GM21717 (cell line): ENCODE data around the gene ZFP3.
"Not testable (repeated sequence)": the region's sequence is repeated elsewhere in the genome, so short reads cannot be mapped to it uniquely, and the experiment has no call there.

Source experiments
- ATAC-seq: cut with Tn5 transposase; IDR thresholded peaks from one replicate; pipeline ENCODE4 v1.9.1; 2021; ENCODE audit warnings: mild to moderate bottlenecking, moderate library complexity; ENCODE audit not compliant: unreplicated experiment

ZFP3 gene

DNA sequence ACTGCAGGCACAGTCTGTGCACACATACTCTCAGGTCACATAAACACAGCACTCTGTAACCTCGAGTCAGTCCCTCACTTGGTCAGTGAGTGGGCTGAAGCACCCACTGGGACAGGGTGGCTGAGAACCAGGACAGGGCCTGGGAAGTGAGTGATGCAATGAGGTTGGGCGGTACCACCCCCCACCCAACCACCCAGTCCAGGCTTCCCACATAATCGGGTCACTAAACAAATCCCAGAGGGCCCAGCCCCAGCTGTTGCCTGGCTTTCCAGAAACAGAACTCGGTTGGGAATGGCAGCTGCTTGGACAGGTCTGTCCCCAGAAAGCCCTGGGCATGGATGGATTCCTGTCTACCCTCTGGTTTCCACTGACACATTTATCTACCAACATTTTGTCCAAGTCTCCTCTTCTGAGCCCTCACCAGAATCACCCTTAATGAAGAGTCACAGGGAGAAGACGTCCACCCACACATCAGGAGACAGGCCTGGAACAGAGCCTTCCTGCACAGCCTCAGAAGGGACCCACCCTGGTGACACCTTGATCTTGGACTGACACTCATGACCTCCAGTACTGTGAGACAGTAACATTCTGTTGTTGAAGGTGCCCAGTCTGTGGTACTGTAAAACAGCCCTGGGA is 46.0 kb downstream of the ZFP3 start:
- not testable (repeated sequence) for ATAC-seq

GRCh38 chr17:5124896-5125295 is 46.6 kb downstream of the ZFP3 start:
- ATAC-seq = not testable (repeated sequence)

- ATAC-seq = no peak
Measured at GRCh38 chr17:5126719-5127488, 48.6 kb downstream of the ZFP3 start.

GRCh38 chr17:5127910-5128309 is 49.6 kb downstream of the ZFP3 start:
- ATAC-seq = no peak

- ATAC-seq = not testable (repeated sequence)
Measured at GRCh38 chr17:5128387-5128786, 50.1 kb downstream of the ZFP3 start.

DNA sequence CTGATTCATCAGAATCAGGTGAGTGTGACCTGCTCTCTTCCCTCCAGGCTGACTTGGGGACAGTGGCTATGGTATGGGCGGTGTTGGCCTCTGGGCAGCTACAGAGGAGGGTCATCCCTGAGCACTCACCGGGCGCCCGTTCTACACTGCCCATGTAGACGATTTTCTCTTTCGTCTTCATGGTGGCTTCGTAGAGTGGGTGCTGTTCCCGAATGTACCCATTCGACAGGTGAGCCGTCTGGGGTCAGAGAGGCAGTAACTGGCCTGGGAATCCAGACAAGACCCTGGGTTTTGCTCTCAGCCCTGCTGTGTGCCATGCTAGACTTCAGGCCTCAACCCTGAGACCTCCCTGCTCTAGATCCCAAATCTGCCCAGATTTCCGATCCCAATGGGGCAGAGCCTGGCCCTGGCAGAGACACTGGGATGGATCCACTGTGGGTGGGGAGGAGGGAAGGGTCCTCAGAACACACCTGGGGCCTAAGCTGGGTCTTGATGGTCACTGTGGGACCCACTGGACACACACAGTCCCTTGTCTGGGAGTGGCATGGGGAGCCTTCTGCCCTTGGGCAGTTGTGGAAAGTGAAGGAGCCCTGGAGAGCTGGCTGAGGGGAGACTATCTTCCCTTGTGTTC is 50.8 kb downstream of the ZFP3 start:
- ATAC-seq = no peak

DNA sequence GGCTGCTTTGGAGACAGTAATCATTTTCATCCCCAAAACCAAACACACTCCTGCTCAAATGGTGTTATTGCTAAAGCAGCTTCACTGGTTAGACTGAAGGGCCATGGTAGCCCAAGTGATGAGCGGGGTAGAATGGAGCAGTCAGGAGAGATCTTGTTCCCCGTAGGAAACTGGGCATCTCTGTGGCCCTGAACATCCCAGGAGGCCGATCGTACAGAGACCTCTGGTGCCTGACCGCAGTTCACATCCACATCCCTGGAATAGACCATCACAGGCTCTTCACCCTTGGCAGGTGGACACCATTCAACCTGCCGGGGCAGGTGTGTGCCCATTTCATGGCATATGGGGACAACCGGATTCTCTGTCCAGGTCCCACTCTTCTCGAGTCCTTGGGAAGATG is 51.5 kb downstream of the ZFP3 start:
- ATAC-seq = not testable (repeated sequence)

- not testable (repeated sequence) for ATAC-seq
Measured at GRCh38 chr17:5130261-5130660, 52.0 kb downstream of the ZFP3 start.

DNA sequence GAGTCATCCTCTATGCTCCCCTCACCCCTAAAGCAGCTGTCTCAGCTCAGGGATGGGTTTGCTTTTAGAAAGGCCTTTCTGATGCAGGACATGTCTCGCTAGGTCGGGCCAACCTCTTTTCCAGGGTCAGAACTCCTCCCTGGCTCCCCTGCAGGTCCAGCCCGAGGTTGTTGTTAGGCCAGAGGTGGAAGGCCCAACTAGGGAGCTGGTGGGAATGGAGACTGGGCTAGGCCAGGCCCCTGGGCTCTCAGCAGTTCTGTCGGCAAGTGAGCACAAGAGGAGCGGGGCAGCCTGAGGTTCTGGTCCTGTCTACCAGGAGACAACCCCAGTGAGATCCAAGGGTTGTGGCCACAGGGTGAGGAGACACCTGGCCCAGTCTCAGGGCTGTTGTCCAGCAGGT is 52.4 kb downstream of the ZFP3 start:
- not testable (repeated sequence) for ATAC-seq

- ATAC-seq = no peak
Measured at GRCh38 chr17:5131146-5131715, 53.0 kb downstream of the ZFP3 start.

DNA sequence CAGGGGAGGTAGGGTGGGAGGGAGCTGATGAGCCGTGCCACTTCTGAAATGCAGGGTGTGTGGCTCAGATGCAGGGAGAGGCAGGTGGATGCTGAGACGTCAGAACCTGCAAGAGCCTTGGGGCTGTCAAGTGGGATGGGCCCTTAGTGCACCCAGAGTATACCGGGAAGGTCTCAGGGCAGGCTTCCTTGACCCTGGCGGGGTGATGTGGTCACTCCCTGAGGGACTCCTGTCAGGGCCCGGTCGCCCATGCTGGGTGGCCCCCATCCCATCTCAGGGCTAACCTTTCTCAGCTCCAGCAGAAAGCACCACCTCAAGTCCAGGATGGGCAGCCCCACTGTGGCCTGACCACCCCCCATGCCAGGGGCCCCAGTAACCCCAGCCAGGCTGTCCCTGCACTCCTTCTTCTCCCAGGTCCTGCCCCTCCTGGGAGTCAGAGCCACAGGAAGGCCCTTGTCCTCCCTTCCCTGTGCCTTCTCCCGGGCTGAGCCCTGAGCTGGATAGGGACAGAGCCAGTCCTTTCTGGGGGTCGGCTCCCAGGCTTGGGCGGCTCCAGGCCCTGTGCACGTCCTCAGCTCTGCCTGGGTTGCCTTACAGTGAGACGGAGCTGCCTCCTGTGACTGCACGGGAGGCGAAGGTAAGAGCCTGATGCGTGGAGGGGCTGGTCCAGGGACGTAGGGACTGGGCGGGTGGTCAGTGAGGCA is 53.7 kb downstream of the ZFP3 start:
- not testable (repeated sequence) for ATAC-seq

DNA sequence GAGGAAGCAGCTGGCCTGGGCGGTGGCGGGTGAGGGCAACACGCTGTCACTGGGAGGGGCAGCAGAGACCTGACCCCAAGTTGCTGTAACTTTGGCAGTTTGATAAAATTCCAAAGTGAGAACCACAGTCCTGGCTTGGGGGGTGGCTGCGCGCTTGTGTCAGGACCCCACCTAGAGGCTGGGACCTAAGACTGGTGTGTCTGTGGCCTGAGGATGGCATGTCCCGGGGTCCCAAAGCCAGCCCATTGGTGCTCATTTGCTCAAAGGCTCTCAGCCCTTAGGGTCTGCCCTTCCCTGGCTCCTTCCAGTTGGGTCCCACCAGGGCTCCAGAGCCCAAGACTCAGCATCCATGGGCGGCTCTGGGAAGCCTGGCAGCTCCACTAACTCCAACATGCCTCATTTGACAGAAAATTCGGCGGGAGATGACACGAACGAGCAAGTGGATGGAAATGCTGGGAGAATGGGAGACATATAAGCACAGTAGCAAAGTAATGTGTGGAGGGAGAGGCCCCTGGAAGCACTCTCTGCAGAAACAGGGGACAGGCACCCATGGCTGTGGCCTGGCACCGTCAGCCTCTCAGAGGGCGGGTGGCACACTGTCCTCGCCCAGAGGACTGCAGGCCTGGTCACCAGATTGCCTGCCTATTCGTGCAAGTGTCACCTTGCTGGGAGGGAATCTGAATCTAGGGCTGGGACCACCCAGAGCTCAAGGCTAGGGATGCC is 54.4 kb downstream of the ZFP3 start:
- not testable (repeated sequence) for ATAC-seq

DNA sequence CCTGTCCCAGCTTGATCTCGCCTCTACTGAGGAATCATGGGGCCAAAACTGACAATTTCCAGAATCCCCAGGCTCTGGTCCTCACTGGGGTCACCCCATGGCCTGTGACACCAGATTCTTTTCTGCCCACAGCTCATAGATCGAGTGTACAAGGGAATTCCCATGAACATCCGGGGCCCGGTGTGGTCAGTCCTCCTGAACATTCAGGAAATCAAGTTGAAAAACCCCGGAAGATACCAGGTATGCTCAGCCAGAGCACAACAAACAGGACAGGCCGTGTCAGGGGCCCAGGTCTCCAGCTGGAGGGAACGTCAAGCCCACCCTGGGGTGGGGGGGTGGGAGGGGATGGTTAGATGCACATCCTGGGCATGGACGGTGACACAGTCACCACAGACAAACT is 55.0 kb downstream of the ZFP3 start:
- ATAC-seq = no peak

DNA sequence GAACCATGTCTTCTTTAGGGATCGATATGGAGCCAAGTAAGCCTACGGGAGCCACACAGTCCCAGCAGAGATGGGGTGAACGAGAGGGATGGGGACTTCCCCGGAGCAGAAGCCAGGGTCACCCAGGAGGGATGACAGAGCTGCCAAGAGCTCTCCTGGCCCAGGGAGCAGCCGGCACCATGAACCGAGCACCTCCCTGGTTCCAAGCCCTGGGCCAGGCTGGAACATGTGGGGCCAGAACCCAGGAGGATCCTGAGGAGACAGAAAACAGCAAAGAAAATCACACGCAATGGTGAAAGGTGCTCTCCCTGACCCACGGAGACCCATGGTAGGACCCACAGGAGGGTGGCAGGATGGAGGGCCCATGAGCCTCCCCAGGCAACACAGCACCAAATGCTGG is 55.7 kb downstream of the ZFP3 start:
- not testable (repeated sequence) for ATAC-seq

DNA sequence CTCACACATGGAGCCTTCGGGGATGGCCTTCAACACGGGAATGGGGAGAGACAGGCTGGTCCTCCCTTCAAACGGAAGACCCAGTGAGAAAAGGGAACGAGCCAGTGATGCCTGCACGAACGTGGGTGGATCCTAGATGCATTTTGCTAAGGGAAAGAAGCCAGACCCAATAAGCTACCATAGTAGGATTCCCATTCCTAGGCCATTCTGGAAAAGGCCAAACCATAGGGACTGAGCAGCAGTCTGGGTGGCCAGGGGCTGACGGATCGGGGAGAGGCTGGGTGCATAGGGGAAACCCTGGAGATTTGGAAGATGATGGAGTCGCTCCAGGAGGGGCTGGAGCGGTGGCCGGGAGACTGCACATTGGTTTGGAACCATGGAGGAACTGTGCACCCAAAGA is 56.3 kb downstream of the ZFP3 start:
- not testable (repeated sequence) for ATAC-seq

DNA sequence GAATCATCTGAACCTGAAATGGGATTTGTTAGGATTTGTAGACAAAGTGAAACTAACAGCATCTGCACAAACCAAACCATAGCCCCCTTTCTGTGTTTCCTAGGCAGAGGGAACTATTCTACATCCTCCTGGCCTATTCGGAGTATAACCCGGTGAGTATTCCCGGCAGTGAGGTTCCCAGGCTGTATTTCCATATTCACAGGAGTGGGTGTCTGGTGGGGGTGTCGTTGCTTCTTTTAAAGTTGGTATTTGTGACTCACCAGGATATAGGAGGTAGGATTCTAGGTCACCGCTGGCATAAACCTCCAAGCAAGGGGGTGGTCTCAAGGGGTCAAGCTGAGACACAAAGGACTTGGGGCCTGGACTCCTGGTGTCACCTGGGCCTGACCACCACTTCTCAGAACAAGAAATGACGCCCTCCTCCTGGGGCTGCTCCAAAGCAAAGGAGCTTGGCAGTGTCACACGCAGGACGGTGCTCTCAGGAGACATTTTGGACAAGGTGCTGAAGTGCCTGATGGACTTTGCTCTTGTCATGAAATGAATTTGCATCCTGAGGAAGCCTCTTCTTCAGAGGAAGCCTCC is 57.0 kb downstream of the ZFP3 start:
- ATAC-seq = not testable (repeated sequence)

DNA sequence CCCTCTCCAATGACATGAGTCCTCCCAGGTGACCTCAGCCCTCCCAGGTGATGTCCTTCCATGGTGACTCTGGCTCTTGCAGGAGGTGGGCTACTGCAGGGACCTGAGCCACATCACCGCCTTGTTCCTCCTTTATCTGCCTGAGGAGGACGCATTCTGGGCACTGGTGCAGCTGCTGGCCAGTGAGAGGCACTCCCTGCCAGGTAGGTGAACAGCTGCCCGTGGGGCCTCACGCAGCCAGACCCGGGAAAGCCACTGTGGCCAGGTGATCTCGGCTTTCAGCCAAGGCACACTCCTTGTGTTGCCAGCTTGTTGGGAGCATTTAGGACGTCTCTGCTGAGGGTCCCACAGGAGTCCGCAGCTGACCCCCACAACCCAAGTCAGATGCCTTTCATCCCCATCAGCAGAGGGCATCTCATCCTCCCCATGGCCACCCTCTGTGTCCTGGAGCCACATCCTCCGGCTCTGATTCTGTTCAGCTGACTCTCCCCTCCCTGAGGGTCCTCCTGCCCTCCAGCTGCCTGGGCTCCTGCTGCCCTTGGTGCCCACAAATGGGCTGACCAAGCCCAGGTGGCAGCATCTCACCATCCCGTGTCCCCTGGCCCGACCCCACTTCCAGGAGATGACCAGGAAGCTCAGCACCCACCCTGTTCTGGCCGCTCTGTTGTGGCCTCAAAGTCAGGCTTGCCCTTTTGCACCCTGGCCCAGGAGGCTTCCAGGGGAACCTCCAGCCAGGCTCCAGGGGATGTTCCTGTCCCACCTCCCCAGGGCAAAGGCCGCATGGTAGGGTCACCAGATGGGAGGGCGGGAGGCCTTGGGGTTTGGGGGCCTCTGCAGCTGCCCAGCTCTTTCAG is 57.7 kb downstream of the ZFP3 start:
- no peak for ATAC-seq

- ATAC-seq = not testable (repeated sequence)
Measured at GRCh38 chr17:5136580-5137412, 58.5 kb downstream of the ZFP3 start.
